HG02588 (cell line): ENCODE measurements around the gene MINDY4.

Experiments used
- ATAC-seq: cut with Tn5 transposase; IDR thresholded peaks from one replicate; pipeline ENCODE4 v1.9.1; 2021; ENCODE audit warnings: mild to moderate bottlenecking, moderate library complexity; ENCODE audit not compliant: unreplicated experiment

The MINDY4 gene

GRCh38 chr7:30912021-30912730 is 141.0 kb downstream of the MINDY4 start:
- no peak for ATAC-seq

- no peak for ATAC-seq
Observed at GRCh38 chr7:30912731-30912985, 141.4 kb downstream of the MINDY4 start.

GRCh38 chr7:30912986-30913811 is 142.0 kb downstream of the MINDY4 start:
- no peak for ATAC-seq

- ATAC-seq: no peak
Observed at GRCh38 chr7:30913821-30914515, 142.8 kb downstream of the MINDY4 start.

GRCh38 chr7:30914596-30914995 is 143.4 kb downstream of the MINDY4 start:
- no peak for ATAC-seq

- no peak for ATAC-seq
Observed at GRCh38 chr7:30915005-30915601, 143.9 kb downstream of the MINDY4 start.

- ATAC-seq: no peak
Observed at GRCh38 chr7:30915751-30916150, 144.5 kb downstream of the MINDY4 start.

- ATAC-seq: no peak
Observed at GRCh38 chr7:30916255-30916654, 145.0 kb downstream of the MINDY4 start.

- no peak for ATAC-seq
Observed at GRCh38 chr7:30916767-30917166, 145.6 kb downstream of the MINDY4 start.

- no peak for ATAC-seq
Observed at GRCh38 chr7:30917216-30917893, 146.1 kb downstream of the MINDY4 start.

- no peak for ATAC-seq
Observed at GRCh38 chr7:30918676-30919075, 147.5 kb downstream of the MINDY4 start.

GRCh38 chr7:30920021-30920583 is 148.9 kb downstream of the MINDY4 start:
- ATAC-seq: no peak

- no peak for ATAC-seq
Observed at GRCh38 chr7:30920584-30921539, 149.6 kb downstream of the MINDY4 start.

- no peak for ATAC-seq
Observed at GRCh38 chr7:30921540-30922401, 150.6 kb downstream of the MINDY4 start.

GRCh38 chr7:30922596-30922995 is 151.4 kb downstream of the MINDY4 start:
- no peak for ATAC-seq

GRCh38 chr7:30923009-30923773 is 152.0 kb downstream of the MINDY4 start:
- ATAC-seq: no peak

- ATAC-seq: no peak
Observed at GRCh38 chr7:30923774-30924413, 152.7 kb downstream of the MINDY4 start.
